A673 (cell line): Measurements from ENCODE around the gene SLC22A23. TPM values are rescaled to one million over a fixed set of nuclear protein-coding genes. Genes with fewer than 3 reads are reported as not detected.

Experiments
- BruUV-seq: library from RNA; stranded (reverse); fragments of 400-500 nt; replicated peaks from 2 replicates; lab custom pipeline; 2021; lab: Mats Ljungman, UMichigan
- CTCF ChIA-PET: fragments of 300-600 bp; sonication (Branson Sonifier 250); formaldehyde crosslinking; loops from one replicate; lab custom pipeline; 2022; ENCODE audit warnings: antibody characterized with exemption; lab: Charles Lee
- POLR2A ChIA-PET: fragments of 300-600 bp; sonication (Branson Sonifier 250); formaldehyde crosslinking; loops from one replicate; lab custom pipeline; 2022; ENCODE audit warnings: antibody characterized with exemption; ENCODE audit not compliant: low non-redundant PET; lab: Charles Lee
- DNase-seq: peaks from one replicate; pipeline ENCODE4 v3.0.0-alpha.2; 2015; ENCODE audit warnings: low spot score
- H3K27ac ChIP-seq: fragments of 200-600 bp; sonication (generic); 2 replicates; pipeline ENCODE4 v1.5.1; 2016; ENCODE audit warnings: mixed run types, low read depth, mild to moderate bottlenecking, mixed read lengths, antibody characterized with exemption, low read length; ENCODE audit not compliant: poor library complexity, severe bottlenecking
- H3K27me3 ChIP-seq: fragments of 200-600 bp; sonication (generic); replicated peaks from 2 replicates; pipeline ENCODE4 v1.6.1; 2017; ENCODE audit warnings: mixed run types, low read depth, mild to moderate bottlenecking, mixed read lengths, antibody characterized with exemption, low read length; ENCODE audit not compliant: insufficient read depth, poor library complexity
- H3K36me3 ChIP-seq: fragments of 200-600 bp; sonication (generic); 2 replicates; pipeline ENCODE4 v1.6.1; 2016; ENCODE audit warnings: mixed run types, mild to moderate bottlenecking, mixed read lengths, antibody characterized with exemption, low read length; ENCODE audit not compliant: insufficient read depth, poor library complexity, severe bottlenecking
- H3K4me1 ChIP-seq: fragments of 200-600 bp; sonication (generic); 2 replicates; pipeline ENCODE4 v1.6.1; 2017; ENCODE audit warnings: mixed run types, mild to moderate bottlenecking, mixed read lengths, antibody characterized with exemption, low read length; ENCODE audit not compliant: insufficient read depth, poor library complexity, severe bottlenecking
- H3K4me3 ChIP-seq: fragments of 200-600 bp; sonication (generic); 2 replicates; pipeline ENCODE4 v1.5.1; 2016; ENCODE audit warnings: low read depth, mixed run types, mild to moderate bottlenecking, mixed read lengths, low read length; ENCODE audit not compliant: poor library complexity, severe bottlenecking
- H3K9me3 ChIP-seq: fragments of 200-600 bp; sonication (generic); 2 replicates; pipeline ENCODE4 v1.6.1; 2016; ENCODE audit warnings: mixed run types, low read depth, mild to moderate bottlenecking, mixed read lengths, antibody characterized with exemption, low read length; ENCODE audit not compliant: poor library complexity, severe bottlenecking
- CTCF ChIP-seq: fragments of 300-800, 200-600 bp; sonication (generic); conservative IDR thresholded peaks from 2 replicates; pipeline ENCODE4 v1.5.1; 2017; ENCODE audit warnings: low read depth, mild to moderate bottlenecking, antibody characterized with exemption, low read length, moderate library complexity, mixed read lengths
- EZH2 ChIP-seq: fragments of 200-600 bp; sonication (generic); IDR thresholded peaks from 2 replicates; pipeline ENCODE4 v1.6.1; 2017; ENCODE audit warnings: borderline replicate concordance, low read depth, mild to moderate bottlenecking, mixed read lengths, antibody characterized with exemption, low read length; ENCODE audit not compliant: poor library complexity, severe bottlenecking
- intact Hi-C: fragments of 100-400 bp; cut with micrococcal nuclease; formaldehyde crosslinking; loops from one replicate; pipeline ENCODE4 v1.10.0; 2022; ENCODE audit not compliant: unreplicated experiment
- total RNA-seq: library from RNA; stranded (reverse); gene quantifications from 2 replicates; pipeline ENCODE4 v1.2.3, GENCODE V29; 2021

Gene SLC22A23
- total RNA-seq, 1 experiment from 2014 or later = 6.2 TPM

- no peak for DNase-seq
- no peak overlapping the region for H3K4me3 ChIP-seq
- no TSS peak for BruUV-seq
- intact Hi-C loops = no loop called here
- peaks cover 61% of the 10 kb centered on the region for H3K4me1 ChIP-seq
- ChIA-PET CTCF (no interaction called here), POLR2A (no interaction called here)
- peak overlapping the region; percentile 27 for H3K27ac ChIP-seq
- no peaks in the 10 kb centered on the region for H3K27me3 ChIP-seq
- H3K9me3 ChIP-seq = no peaks in the 10 kb centered on the region
- H3K36me3 ChIP-seq = no peaks in the 10 kb centered on the region
- TF ChIP-seq EZH2 (no peak), CTCF (no peak)
Measured at GRCh38 chr6:3424185-3424927, 32.5 kb downstream of the SLC22A23 start.

GRCh38 chr6:3423439-3424184 is 33.2 kb downstream of the SLC22A23 start:
- BruUV-seq = no TSS peak
- ChIA-PET CTCF (no interaction called here), POLR2A (interaction anchor here (0.6 kb wide), 1 partner anchor 49 kb away, joined by 4 read pairs; no protein-coding TSS in a partner anchor)
- Histone ChIP-seq H3K27me3 (no peaks in the 10 kb centered on the region), H3K4me1 (peaks cover 61% of the 10 kb centered on the region), H3K36me3 (no peaks in the 10 kb centered on the region), H3K4me3 (no peak overlapping the region), H3K9me3 (no peaks in the 10 kb centered on the region), H3K27ac (peak overlapping the region; percentile 27)
- DNase-seq = peak; percentile 66
- TF ChIP-seq EZH2 = no peak
- no peak for TF ChIP-seq CTCF
- intact Hi-C loops = no loop called here

- DNase-seq = peak; percentile 52
- intact Hi-C loops = no loop called here
- BruUV-seq = no TSS peak
- H3K4me3 ChIP-seq = peak overlapping the region; percentile 9
- no peaks in the 10 kb centered on the region for H3K27me3 ChIP-seq
- H3K36me3 ChIP-seq = no peaks in the 10 kb centered on the region
- TF ChIP-seq CTCF = no peak
- no peak for TF ChIP-seq EZH2
- POLR2A ChIA-PET = no interaction called here
- H3K4me1 ChIP-seq = peaks cover 60% of the 10 kb centered on the region
- CTCF ChIA-PET = interaction anchor here (0.9 kb wide), 1 partner anchor 12 kb away, joined by 4 read pairs; no protein-coding TSS in a partner anchor
- peak overlapping the region; percentile 20 for H3K27ac ChIP-seq
- no peaks in the 10 kb centered on the region for H3K9me3 ChIP-seq
Measured at GRCh38 chr6:3422435-3423070, 34.3 kb downstream of the SLC22A23 start.
